Cerebellar nuclear complex (tissue), 1 donor: Measurements from ENCODE around the gene DDIT3.
"Not testable (repeated sequence)": the region's sequence is repeated elsewhere in the genome, so short reads cannot be mapped to it uniquely, and the experiment has no call there.

ENCODE experiments used
- DNase-seq, 2 experiments: peaks; one replicate each; lab custom pipeline; 2025; lab: John Stamatoyannopoulos, UW

The DDIT3 gene

GRCh38 chr12:57525615-57526383 lies 5.5 kb upstream of the DDIT3 start:
- DNase-seq: no peak

GRCh38 chr12:57524814-57525614 lies 4.7 kb upstream of the DDIT3 start:
- no peak for DNase-seq

- no peak for DNase-seq
Measured at GRCh38 chr12:57523706-57524614, 3.6 kb upstream of the DDIT3 start.

GRCh38 chr12:57522887-57523705 lies 2.8 kb upstream of the DDIT3 start:
- DNase-seq: no peak

- DNase-seq: peak in 1 of 2 experiments; percentile 41
Measured at GRCh38 chr12:57522011-57522886, 1.9 kb upstream of the DDIT3 start, which contains the start of gene MBD6. MBD6 (plus strand) TSS chr12:57522824; CDS start chr12:57524304, 1,480 bp downstream.

- DNase-seq: no peak
Measured at GRCh38 chr12:57521525-57522010, 1.3 kb upstream of the DDIT3 start.

- DNase-seq: no peak
Measured at GRCh38 chr12:57519796-57520052, 590 bp downstream of the DDIT3 start.

GRCh38 chr12:57518920-57519795 lies 1.2 kb downstream of the DDIT3 start:
- DNase-seq: no peak

GRCh38 chr12:57518176-57518919 lies 2.0 kb downstream of the DDIT3 start:
- no peak for DNase-seq

GRCh38 chr12:57517718-57518117 lies 2.6 kb downstream of the DDIT3 start:
- DNase-seq: not testable (repeated sequence)

- no peak for DNase-seq
Measured at GRCh38 chr12:57517187-57517586, 3.1 kb downstream of the DDIT3 start.

GRCh38 chr12:57516617-57517153 lies 3.6 kb downstream of the DDIT3 start:
- DNase-seq: no peak

- no peak for DNase-seq
Measured at GRCh38 chr12:57515934-57516541, 4.3 kb downstream of the DDIT3 start.

GRCh38 chr12:57515408-57515933 lies 4.8 kb downstream of the DDIT3 start:
- no peak for DNase-seq

GRCh38 chr12:57514720-57515407 lies 5.5 kb downstream of the DDIT3 start:
- DNase-seq: no peak

- not testable (repeated sequence) for DNase-seq
Measured at GRCh38 chr12:57514246-57514645, 6.1 kb downstream of the DDIT3 start.

- not testable (repeated sequence) for DNase-seq
Measured at GRCh38 chr12:57513677-57514076, 6.6 kb downstream of the DDIT3 start.
